PC-9 (cell line): ENCODE measurements around the gene MYO1G. TPM values are rescaled to one million over a fixed set of nuclear protein-coding genes. Genes with fewer than 3 reads are reported as not detected.

Experiments used
- BruUV-seq: library from RNA; stranded (reverse); fragments of 400-500 nt; replicated peaks from 2 replicates; lab custom pipeline; 2021; lab: Mats Ljungman, UMichigan
- CTCF ChIA-PET: fragments of 300-600 bp; sonication (Branson Sonifier 250); formaldehyde crosslinking; loops from one replicate; lab custom pipeline; 2022; ENCODE audit warnings: antibody characterized with exemption; lab: Charles Lee
- POLR2A ChIA-PET: fragments of 300-600 bp; sonication (Branson Sonifier 250); formaldehyde crosslinking; loops from one replicate; lab custom pipeline; 2022; ENCODE audit warnings: antibody characterized with exemption; ENCODE audit not compliant: unreplicated experiment; lab: Charles Lee
- DNase-seq, 2 experiments: peaks; one replicate each; pipeline versions ENCODE4 v3.0.0 to v3.0.0-alpha.2; 2015 to 2022; ENCODE audit warnings: mixed read lengths in 1 of 2
- H2AFZ ChIP-seq: fragments of 200-600 bp; sonication (generic); 2 replicates; pipeline ENCODE4 v1.8.1; 2017; ENCODE audit warnings: antibody characterized with exemption
- H3F3A ChIP-seq: fragments of 200-600 bp; sonication (generic); 2 replicates; pipeline ENCODE4 v1.8.1; 2017; ENCODE audit warnings: antibody characterized with exemption, mild to moderate bottlenecking, low read depth; ENCODE audit not compliant: insufficient read depth
- H3K27ac ChIP-seq: fragments of 200-600 bp; sonication (generic); 2 replicates; pipeline ENCODE4 v1.6.1; 2016; ENCODE audit warnings: mixed run types
- H3K27me3 ChIP-seq: fragments of 200-600 bp; sonication (generic); 2 replicates; pipeline ENCODE4 v1.6.1; 2016; ENCODE audit warnings: low read depth, mixed run types; ENCODE audit not compliant: insufficient read depth
- H3K36me3 ChIP-seq: fragments of 200-600 bp; sonication (generic); 2 replicates; pipeline ENCODE4 v1.6.1; 2016; ENCODE audit warnings: low read depth, mixed run types
- H3K4me1 ChIP-seq: fragments of 200-600 bp; sonication (generic); replicated peaks from 2 replicates; pipeline ENCODE4 v1.6.1; 2016; ENCODE audit warnings: mixed run types; ENCODE audit not compliant: insufficient read depth
- H3K4me2 ChIP-seq: fragments of 200-600 bp; sonication (generic); 2 replicates; pipeline ENCODE4 v1.6.1; 2017; ENCODE audit warnings: mixed run types
- H3K4me3 ChIP-seq: fragments of 200-600 bp; sonication (generic); 2 replicates; pipeline ENCODE4 v1.6.1; 2016; ENCODE audit warnings: mixed run types
- H3K79me2 ChIP-seq: fragments of 200-600 bp; sonication (generic); 2 replicates; pipeline ENCODE4 v1.6.1; 2017; ENCODE audit warnings: low read depth, mixed run types
- H3K9me2 ChIP-seq: fragments of 200-600 bp; sonication (generic); 2 replicates; pipeline ENCODE4 v1.8.1; 2017; ENCODE audit warnings: mild to moderate bottlenecking; ENCODE audit not compliant: insufficient read depth
- H3K9me3 ChIP-seq: fragments of 200-600 bp; sonication (generic); 2 replicates; pipeline ENCODE4 v1.8.1; 2016; ENCODE audit warnings: low read depth; ENCODE audit not compliant: insufficient read depth
- H4K20me1 ChIP-seq: fragments of 200-600 bp; sonication (generic); 2 replicates; pipeline ENCODE4 v1.8.1; 2017; ENCODE audit not compliant: insufficient read depth
- CTCF ChIP-seq: fragments of 200-600 bp; sonication (generic); conservative IDR thresholded peaks from 2 replicates; pipeline ENCODE4 v1.6.1; 2017; ENCODE audit warnings: mixed run types, antibody characterized with exemption, mild to moderate bottlenecking, moderate library complexity
- EZH2 ChIP-seq: fragments of 200-600 bp; sonication (generic); IDR thresholded peaks from 2 replicates; pipeline ENCODE4 v1.8.0; 2017; ENCODE audit warnings: antibody characterized with exemption, low read depth
- intact Hi-C: fragments of 100-400 bp; cut with micrococcal nuclease; formaldehyde crosslinking; loops from one replicate; pipeline ENCODE4 v1.10.0; 2022; ENCODE audit not compliant: unreplicated experiment
- total RNA-seq: library from RNA; stranded (reverse); gene quantifications from 2 replicates; pipeline ENCODE4 v1.2.3, GENCODE V29; 2021

MYO1G gene
- total RNA-seq, 1 experiment from 2014 or later, result 0.24 TPM

DNA sequence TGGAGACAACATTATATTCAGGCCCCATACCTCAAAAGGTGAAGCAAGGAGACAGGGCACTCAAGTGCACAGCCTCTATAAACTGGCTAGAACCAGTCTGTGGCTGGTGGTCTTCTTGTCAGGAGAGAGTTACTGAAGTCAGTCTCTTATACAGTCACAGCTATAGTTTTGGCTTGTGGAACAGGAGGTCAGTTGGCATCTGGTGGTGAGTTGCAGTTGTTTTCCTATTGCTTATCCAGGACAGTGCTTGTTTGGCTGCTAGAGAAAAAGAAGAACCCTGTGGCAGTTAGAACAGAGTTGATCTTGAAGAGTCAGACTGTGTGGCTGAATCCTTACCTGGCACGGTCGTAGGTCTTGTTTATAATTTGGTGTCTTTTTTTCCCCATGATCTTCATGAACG lies 38.4 kb upstream of the MYO1G start:
- CTCF ChIA-PET, result no interaction called here
- no peaks in the 10 kb centered on the region for H3K9me3 ChIP-seq
- no peak overlapping the region for H2AFZ ChIP-seq
- H3K36me3 ChIP-seq, result 0 out of 2 replicates have a peak, but pooled peaks cover 2% of the 10 kb centered on the region
- H3K27ac ChIP-seq, result no peak overlapping the region
- intact Hi-C loops, result no loop called here
- H3K9me2 ChIP-seq, result no peaks in the 10 kb centered on the region
- no peak overlapping the region for H3K4me2 ChIP-seq
- H3K79me2 ChIP-seq, result no peaks in the 10 kb centered on the region
- no peaks in the 10 kb centered on the region for H4K20me1 ChIP-seq
- no peak for TF ChIP-seq EZH2
- no peak for TF ChIP-seq CTCF
- H3K4me3 ChIP-seq, result no peak overlapping the region
- POLR2A ChIA-PET, result no interaction called here
- DNase-seq, result no peak
- no peaks in the 10 kb centered on the region for H3K27me3 ChIP-seq
- BruUV-seq, result no TSS peak
- H3F3A ChIP-seq, result no peaks in the 10 kb centered on the region; the same call in 1 of the 2 replicates
- no peaks in the 10 kb centered on the region for H3K4me1 ChIP-seq

GRCh38 chr7:45015313-45015712 lies 36.5 kb upstream of the MYO1G start:
- Histone ChIP-seq H3K9me3 (no peaks in the 10 kb centered on the region), H3K36me3 (0 out of 2 replicates have a peak, but pooled peaks cover 3% of the 10 kb centered on the region), H3F3A (no peaks in the 10 kb centered on the region; the same call in 1 of the 2 replicates), H3K4me3 (no peak overlapping the region), H3K4me2 (no peak overlapping the region), H3K79me2 (no peaks in the 10 kb centered on the region), H3K9me2 (no peaks in the 10 kb centered on the region), H3K4me1 (no peaks in the 10 kb centered on the region), H3K27me3 (no peaks in the 10 kb centered on the region), H2AFZ (no peak overlapping the region), H3K27ac (no peak overlapping the region), H4K20me1 (no peaks in the 10 kb centered on the region)
- intact Hi-C loops, result no loop called here
- ChIA-PET CTCF (interaction anchor here (0.6 kb wide), 1 partner anchor 707 kb away, joined by 27 read pairs; no protein-coding TSS in a partner anchor), POLR2A (no interaction called here)
- TF ChIP-seq EZH2, result no peak
- TF ChIP-seq CTCF, result no peak
- BruUV-seq, result no TSS peak
- no peak for DNase-seq

DNA sequence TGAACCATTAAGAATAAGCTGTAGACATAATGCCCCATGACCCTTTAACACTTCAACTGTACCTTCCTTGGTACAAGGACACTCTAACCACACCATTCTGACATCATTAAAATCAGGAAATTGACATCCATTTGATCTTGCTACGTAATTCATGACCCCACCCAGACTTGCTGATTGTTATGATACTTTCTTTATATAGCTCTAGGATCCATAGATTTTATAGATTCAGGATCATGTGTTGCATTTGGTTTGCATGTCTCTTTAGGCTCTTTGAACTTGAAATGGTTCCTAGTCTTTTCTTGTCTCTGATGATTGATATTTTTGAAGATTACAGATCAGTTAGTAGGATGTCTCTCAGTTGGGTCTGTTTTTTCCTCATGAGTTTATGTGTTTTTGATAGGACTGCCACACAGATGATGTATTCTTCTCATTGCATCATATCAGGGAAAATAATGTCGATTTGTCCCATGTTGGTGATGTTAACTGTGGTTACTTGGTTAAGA lies 34.7 kb upstream of the MYO1G start:
- H3K79me2 ChIP-seq, result peaks cover 13% of the 10 kb centered on the region; the same call in 1 of the 2 replicates
- no peaks in the 10 kb centered on the region for H3K9me3 ChIP-seq
- no peak overlapping the region for H3K4me2 ChIP-seq
- ChIA-PET CTCF (no interaction called here), POLR2A (interaction anchor here (0.6 kb wide), 2 partner anchors 37 to 755 kb away, joined by 3 to 4 read pairs; no protein-coding TSS in a partner anchor)
- no peaks in the 10 kb centered on the region; the same call in 1 of the 2 replicates for H3F3A ChIP-seq
- no TSS peak for BruUV-seq
- DNase-seq, result no peak
- H3K27ac ChIP-seq, result no peak overlapping the region
- intact Hi-C loops, result no loop called here
- H3K4me3 ChIP-seq, result no peak overlapping the region
- H3K4me1 ChIP-seq, result no peaks in the 10 kb centered on the region
- no peaks in the 10 kb centered on the region for H4K20me1 ChIP-seq
- no peaks in the 10 kb centered on the region for H3K27me3 ChIP-seq
- TF ChIP-seq EZH2 (no peak), CTCF (no peak)
- no peaks in the 10 kb centered on the region for H3K9me2 ChIP-seq
- 0 out of 2 replicates have a peak, but pooled peaks cover 3% of the 10 kb centered on the region for H3K36me3 ChIP-seq
- no peak overlapping the region for H2AFZ ChIP-seq
